ENCODE results near the gene LMO1.

Gene LMO1

DNA sequence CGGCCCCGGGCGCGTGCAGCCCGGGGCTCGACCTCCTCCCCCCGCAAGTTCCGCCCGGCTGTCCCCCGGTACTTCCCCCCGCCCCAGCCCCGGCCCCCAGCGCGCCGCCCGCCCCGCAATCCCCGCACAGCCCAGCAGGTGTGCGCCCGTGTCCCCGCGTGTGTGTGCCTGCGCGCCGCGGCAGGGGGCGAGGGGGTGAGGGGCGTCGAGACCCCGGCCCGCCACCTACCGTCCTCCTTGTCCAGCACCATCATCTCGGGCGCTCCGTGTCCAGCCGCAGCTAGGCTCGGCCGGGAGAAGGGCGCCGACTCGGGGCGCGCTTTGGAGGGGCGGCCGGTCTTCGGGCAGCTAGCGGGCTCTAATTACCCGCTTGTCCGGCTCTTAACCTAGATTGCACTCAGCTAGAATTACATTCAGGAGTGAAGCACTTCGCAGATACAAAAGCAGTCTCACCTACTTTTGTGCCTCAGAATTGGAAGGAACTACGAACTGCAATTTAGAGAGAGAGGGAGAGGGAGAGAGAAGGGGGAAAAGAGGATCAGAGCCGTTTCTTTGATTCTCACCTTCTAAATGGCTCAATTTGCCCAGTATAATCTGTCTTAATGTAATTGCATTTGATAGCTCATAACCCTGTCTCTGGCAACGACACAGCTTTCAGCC lies 439 bp downstream of the LMO1 start:
- no peak for DNase-seq

DNA sequence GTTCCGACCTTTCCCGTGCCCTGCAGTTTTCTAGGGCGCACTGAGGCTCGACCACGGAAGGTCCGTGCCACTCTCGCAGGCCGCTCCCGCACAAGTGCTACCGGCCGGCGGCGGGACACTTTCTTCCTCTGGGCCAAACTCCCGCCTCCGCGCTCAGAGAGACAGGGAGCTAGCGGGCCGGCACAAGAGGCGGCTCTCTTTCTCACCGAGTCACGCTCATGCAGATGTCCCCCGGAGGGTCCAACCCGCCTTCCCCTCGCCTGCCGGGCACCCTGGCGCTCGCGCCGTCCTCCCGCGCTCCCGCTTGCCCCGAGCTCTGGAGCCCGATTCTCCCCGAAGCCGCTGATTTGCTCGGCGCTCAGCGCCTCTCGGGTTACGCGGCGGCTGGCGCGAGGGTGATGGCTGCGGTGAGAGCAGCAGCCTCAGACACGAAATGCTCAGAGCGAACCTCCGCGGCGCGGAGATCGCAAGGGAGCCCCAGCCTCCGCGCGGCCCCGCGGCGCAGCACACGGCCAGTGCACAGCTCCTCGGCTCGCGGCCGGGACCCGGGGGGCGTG lies 1.0 kb downstream of the LMO1 start:
- DNase-seq: peak; percentile 47

DNA sequence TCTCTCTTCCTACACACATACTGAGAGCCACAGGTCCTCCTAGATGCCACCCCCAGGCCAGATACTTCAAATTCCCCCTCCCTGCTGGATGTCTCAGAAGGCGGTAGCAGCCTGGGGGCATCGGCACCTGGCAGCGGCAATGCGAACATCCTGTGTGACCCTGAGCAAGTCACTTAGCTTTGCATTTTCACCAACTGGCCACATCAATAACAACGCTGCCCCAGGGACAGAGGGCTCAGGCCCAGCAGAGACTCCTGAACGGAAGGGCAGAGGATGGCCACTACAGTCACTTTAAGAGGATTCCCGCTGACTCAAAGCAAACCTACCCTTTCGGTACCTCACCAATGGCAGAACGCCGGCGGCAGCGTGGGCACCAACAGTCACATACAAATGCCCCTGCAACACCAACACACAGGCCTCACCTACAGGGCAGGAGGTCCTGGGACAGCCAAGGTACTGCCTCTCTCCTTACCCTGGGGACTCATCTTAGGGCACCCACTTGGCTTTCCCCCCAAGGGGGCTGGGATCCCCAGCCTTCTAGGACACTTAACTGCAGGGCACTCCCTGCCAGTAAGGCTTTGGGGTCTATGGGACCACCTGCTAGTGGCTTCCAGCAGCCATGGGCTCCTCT lies 1.6 kb downstream of the LMO1 start:
- no peak for DNase-seq

DNA sequence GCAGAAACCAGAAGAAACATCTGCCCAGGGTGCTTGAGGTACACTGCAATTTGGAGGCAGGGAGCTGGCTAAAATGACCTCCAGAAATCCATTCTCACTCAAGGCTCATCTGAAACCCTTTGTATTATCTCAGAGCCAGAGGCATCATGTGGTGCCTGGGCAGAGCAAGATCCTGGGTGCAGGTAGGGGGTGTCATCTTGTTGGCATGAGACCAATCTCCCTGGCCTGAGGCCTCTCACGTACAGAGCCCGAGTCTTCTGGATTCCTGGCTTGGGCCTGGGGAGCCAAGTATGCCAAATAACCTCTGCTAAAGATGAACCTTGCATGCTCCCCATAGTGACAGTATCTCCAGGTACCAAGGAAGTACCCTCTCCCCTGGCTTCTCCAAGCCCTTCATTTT lies 2.4 kb downstream of the LMO1 start:
- DNase-seq: no peak

DNA sequence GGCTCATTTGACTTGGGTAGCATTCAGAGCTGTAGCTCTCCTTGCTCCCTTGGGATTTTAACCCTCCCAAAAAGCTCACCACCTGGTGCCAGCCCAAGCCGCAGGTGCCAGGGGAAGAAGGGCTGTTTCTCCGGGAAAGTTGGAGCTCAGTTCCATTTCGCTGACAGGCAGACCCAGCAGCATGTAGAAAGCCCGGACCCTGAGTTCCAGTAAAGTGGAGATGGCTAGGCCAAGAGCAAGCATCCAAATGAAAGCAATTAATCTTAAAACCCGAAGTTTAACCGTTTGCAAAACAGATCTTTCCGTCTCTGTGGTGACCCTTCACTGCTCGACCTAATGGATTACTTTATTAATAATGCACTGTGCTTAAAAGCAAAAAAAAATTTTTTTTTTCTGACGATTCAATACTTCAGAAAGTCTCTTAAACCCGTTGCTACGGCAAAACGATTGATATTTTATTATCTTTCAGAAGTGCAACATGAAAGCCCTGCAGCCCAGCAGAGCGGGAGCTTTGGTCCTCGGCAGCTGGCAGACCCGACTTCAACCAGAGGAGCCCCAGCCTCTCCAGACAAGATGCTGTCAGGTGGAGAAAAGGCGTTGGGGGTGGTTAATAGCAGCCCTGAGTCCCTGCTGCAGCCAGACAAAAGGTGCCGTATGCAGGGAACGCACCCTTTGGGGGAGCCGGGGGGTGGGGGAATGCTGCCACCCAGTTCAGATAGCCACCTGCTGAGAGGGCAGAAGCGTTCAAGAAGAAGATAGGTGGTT lies 3.3 kb downstream of the LMO1 start:
- DNase-seq: no peak

DNA sequence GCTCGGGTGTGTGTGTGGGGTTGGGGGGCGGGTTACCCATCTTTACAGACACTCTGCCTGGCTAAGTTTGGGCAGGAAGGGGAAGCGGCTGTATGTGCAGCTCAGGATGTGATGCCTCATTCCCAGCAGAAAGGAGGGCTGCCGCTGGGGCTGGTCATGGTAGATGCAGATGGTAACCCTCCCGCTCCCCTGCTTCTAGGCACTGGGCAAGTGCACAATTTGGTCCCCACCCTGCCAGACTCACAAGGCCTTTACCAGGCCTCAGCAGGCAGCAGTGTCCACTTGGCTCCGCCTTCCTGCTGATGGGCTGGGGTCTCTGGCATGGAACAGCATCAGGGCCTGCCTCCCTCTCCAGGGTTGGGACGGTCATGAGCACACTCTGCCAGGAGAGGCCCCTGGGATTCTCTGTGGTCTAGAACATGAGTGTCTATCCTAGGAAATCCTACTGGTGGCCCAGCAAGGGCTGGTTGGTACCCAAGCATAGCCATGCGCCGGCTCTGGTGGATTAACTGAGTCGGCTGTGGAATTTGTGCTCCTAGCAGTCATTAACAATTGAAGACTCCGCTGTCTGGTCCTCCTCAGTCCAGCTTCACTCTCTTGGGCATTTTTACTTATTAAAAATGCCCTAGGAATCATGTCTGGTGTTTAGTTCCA lies 4.2 kb downstream of the LMO1 start:
- DNase-seq: no peak

DNA sequence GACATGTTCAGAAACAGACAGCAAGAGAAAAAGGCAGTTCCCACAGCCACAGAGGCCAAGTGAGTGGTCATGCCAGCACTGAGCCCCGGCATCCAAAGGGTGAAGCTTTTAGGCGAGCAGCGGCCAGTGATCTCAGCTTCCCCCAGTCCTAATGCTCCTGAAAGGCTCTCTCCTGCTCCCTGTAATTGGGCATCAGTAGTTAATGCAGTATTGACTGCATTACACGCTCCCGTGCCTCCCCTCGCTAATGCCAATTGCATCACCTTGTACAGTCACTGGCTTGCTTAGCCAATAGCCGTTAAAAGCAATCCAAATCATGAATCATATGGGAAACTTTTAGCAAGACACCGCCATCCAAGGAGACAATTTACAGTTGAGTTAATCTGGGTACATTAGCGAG lies 4.9 kb downstream of the LMO1 start:
- DNase-seq: no peak

DNA sequence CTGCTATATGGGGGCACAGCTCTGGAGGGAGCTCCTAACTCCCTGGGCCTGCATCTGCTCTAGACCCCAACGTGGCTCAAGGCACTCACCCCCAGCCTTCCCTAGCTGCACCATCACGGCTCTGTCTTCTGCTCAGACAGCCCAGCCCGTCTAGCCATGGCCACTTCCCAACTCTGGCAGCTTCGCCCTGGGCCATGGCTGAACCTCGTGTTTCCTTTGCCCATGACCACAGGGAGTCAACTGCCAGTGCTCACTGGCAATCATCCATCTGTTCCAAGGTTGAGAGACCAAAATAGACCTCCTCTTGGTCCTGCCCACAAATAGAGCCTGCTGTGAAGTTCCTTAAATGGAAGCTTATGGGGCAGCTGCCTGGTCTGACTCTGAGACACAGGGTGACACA lies 5.4 kb downstream of the LMO1 start:
- DNase-seq: no peak

DNA sequence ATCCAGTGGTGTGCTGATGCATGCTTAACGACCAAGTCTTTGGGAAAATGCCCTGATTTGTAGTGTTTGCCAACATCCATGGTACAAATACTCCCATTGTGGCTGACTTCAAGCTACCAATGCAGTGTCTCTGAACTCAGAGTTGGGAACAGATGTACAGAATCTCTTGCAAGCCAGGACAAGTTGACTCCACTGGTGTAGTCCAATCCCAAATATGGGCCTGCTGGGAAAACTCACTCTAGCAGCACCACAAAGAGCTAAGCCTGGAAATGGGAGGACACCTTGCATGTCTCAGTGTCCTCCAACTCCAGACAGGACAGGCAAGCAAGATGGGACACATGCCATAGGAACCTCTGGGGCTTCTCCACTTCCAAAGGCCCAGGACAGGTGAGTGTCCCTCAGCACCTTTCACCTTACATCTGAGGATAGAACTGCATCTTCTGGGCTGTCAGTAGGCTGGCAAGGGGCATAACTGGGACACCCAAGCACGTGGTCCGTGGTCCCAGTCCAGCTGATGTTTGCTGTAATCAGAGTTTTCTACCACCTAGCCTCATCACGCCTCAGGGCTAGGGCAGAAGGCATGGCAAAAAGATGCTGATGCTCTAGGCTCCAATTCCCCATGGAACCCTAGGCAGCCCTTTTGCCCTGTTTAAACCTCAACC lies 6.5 kb downstream of the LMO1 start:
- no peak for DNase-seq

DNA sequence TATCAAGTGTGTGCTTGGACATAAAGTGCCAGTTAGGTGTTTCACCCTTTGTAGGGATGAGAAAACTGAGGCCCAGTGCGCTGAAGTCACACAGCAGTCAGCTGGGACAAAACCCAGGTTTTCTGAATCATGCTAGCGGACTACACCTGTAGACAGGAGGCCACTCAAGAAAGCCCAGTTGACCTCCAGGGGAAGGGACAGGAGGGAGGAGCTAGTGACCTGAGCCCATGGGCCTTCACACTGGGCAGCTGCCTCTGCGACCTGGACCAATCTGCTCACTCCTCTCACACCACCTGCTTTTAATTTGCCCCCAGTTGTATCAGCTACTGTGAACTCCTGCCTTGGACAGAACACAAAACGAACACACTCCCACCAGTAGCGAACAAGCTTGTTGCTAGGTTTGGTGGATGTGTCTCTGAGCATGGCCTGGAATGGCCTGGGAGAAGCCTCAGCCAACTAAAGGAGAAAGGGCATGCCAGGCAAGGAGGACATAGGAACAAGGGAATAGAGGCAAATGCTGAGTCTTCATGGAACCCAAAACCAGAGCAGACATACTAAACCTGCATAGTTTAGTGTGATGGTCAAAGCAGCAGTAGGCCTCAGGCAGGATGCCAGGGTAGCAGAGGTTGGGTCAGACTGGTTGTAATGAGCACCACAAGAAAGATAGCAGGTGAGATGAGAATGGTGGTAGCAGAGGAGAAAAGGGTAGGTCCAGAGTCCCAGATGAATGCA lies 7.2 kb downstream of the LMO1 start:
- no peak for DNase-seq

DNA sequence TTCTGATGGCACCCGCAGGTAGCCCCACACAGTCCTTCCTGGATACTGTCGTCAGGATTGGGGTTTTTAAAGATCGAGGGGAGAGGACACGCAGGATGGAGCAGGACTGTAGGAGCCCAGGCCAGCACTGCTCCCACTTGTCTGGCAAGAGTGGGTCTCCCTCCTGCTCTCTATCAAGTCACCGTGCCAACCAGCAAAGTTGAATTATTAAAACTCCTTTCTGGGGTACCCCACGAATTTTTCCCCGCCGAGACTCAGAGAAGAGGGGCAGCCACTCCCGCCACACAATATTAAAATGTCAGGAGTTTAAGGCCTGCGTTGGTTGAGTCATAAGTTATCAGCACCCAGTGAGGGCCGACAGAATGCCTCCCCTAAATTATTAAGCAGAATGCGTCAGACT lies 10.1 kb downstream of the LMO1 start:
- no peak for DNase-seq

DNA sequence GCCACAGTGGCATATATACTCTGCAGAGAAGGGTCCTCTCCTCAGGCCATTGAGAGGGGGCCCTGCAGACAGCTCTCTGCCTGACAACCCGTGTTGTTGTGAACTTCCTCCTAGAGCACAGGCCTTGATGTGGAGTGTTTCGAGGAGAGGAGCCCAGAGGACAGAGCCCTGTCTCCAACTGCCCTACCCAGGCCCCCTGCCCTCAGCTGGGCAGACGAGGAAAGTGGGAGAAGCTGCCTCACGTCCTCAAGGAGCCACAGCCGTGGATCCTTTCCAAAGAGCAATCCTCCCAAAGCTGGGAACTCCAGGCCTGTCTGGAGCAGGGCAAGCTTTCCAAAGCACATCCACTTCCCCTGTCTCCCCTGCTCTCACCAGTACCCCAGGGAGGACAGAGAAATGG lies 10.7 kb downstream of the LMO1 start:
- no peak for DNase-seq

DNA sequence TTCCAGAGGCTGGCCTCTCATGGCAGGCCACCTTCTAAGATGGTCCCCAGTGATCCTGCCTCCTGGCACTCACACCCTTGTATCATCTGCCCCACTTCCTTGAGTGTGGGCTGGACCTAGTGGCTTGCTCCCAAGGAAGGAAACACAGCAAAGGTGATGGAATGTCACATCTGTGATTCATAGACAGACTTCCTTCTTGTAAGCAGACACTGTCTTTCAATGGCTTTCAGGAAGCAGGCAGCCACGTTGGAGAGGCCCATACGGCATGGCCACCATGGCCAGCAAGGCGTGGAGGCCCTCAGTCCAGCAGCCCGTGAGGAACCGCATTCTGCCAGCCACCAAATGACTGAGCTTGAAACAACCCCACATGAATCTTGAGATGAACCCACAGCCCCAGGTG lies 11.3 kb downstream of the LMO1 start:
- DNase-seq: no peak

DNA sequence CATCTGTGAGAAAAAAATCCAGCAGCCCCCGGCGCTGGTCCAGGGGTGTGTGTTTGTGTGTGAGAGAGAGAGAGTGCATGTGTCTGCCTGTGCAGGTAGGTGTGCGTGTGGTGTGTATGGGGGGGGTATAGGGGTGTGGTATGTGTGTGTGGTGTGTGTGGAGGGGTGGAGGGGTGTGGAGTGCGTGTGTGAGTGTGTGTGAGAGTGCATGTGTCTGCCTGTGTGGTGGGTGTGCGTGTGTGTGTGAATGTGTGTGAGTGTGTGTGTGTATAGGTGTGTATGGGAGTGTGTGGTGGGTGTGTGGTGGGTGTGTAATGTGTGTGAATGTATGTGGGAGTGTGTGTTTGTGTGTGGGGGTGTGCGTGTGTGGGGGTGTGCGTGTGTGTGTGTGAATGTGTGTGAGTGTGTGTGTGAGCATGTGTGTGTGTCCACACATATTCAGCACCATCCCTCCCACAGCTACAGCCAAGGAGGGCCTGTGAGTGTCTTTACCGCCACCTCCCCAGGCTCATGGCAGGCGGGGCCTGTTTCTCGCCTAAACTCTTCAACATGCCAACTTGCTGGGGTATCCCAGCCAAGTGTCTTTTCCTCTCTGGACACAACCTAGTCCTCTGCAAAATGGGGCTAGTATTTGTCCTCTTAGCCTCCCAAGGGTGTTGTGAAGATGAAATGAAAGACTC lies 11.9 kb downstream of the LMO1 start:
- no peak for DNase-seq

DNA sequence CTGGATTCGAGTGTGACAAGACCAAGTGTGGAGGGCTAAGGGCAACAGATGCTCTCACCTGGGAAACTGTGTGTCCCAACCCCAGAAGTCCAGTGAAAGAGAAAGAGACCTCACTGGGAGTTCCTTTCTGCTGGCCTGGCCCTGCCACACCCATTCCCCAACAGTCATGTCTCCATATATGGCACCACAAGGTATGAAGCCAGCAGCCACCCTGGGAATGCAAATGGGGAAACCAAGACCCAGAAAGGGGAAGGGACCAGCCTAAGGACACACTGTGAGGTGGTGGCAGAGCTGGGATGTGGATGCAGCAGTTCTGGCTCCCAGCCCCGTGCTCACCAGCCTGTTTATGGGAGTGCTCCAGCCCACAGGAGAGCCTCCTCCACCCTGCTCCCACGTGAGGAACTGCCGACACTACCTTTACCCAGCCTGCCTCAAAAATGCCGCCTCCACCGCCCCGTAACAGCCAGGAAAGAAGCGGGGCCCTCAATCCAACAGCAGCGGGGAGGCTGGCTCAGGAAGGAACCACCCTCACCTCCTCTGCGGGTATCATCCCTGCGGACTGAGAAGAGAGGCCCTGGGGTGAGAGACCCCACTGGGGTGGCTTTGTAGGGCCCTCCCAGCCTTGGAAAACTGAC lies 12.6 kb downstream of the LMO1 start:
- no peak for DNase-seq

DNA sequence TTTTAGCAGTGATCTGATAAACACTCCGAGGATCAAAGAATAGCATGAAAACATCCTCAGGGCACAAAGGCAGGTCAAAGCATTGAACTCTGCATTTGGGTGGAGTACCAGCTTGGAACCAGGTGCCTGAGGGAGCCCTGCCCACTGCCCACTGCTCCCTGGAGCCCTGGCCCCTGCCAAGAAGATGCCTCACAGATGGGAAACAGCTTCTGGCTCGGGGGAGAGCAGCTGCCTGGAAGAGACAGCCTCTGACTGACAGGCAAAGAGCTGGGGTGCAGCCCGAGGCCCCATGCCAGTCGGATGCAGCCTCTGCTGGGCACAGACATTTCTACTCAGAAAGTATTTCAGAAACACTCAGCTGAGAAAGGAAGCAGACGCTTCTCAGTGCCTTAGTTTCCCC lies 13.2 kb downstream of the LMO1 start:
- DNase-seq: no peak

DNA sequence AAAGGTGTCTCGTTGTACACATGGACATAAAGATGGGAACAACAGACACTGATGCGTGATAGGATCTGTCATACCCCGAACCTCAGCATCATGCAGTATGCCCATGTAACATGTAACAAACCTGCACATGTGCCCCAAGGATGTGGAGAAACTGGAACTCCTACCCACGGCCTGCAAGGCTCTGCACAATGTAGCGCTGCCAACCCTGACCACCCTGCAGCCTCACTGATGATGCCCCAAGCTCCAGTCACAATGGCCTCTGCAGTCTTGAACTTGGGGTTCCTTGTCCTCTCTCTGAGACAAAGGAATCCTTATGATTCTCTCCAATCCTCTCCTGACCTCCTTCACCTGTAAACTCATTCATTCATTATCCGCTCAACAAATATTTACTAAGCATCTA lies 14.2 kb downstream of the LMO1 start:
- no peak for DNase-seq

DNA sequence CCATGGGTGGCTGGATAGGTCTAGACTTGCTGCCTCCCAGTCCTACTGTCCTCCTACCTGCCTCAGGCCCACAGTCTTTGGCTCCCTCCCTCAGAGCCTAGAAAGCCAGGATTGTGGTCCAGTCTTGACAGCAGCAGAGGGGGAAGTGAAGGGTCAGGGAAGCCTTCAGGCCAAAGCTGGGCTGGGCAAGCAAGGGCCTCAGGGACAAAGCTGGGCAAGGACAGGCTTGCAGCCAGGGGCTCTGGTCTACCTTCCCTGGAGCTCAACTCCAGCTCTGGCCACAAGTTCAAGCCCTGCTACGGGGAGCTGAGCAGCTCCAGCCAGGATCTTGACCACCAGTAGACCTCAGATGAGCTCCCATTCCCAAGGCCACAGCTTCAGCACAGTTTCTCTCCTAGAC lies 14.9 kb downstream of the LMO1 start:
- DNase-seq: no peak

DNA sequence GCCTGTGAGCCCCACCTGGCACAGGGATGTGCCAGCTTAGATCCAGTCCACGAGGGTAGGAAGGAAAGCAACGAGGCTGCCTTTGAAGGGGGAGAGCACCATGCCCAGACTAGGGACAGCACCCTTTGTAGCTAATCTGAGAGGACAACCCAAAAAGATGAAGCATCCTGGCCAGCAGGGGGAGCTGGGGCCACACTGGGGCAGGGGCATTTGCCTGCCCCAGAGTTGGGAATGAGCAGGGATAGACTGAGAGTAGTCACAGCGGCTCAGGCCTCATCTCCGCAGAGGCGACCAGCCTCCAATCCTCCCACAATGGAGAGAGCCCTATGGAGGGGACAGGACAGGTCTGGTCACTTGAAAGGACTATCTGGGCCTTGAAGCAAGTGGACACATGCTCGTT lies 16.4 kb downstream of the LMO1 start:
- DNase-seq: peak; percentile 52

DNA sequence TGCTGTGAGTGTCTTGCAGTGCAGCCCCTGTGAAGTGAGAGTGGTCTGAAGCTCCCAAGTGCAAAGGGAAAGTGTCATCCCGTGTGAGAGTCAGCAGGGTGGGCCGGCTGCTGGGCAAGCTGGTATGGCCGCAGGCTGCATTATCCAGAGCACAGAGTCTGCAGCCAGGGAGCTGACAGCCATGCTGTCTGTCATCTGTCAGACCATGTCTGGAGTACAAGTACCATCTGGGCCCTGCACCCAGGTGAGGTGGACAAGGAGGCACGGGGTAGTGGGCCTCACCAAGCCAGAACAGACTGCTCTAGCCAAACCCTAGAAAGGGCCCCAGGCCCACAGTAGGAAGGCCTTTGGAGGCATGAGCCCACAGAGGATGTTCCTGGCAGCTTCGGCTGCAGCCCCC lies 20.2 kb downstream of the LMO1 start:
- DNase-seq: no peak
